ENCODE results near the gene SIM1.
A peak's percentile ranks its signal among the peaks of the same experiment; 100 is the strongest.

DNA sequence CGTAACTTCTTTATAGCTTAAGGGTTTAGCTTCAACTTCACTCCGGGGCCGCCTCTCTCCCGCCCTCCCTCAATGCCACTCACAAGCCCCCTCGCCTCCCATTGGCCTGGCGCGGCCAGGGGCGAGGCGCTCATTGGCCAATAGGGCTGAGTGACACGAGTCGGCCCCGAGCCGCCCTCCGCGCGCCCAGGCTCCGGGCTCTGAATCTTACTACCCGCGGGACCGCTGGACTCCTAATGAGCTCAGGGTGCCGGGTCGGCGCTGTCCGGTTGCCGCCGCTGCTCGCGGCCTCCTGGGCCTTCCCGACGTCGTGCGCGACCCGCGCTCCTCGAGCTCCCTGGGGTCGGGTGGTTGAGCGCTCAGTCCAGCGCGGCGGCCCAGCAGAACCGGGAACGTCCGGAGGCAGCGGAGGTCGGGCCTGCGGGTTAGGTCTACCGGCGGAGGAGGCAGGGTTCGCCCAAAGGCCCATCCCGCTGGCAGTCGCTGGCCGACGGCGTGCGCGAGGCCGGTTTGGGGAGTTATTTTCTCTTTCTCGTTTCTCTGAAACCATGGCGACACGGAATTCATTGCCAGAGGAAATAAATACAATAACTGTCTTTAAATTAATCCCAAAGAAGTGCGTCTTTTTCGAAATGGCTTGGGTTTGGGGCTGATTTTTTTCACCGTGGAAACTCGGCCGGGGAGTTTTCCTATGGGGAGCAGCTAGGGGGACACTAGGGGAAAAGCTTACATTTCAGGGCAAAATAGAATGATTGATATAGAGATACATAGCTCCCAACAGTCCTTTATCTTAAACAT is at the start of gene SIM1:
- TF ChIP-seq, protein P1, sequence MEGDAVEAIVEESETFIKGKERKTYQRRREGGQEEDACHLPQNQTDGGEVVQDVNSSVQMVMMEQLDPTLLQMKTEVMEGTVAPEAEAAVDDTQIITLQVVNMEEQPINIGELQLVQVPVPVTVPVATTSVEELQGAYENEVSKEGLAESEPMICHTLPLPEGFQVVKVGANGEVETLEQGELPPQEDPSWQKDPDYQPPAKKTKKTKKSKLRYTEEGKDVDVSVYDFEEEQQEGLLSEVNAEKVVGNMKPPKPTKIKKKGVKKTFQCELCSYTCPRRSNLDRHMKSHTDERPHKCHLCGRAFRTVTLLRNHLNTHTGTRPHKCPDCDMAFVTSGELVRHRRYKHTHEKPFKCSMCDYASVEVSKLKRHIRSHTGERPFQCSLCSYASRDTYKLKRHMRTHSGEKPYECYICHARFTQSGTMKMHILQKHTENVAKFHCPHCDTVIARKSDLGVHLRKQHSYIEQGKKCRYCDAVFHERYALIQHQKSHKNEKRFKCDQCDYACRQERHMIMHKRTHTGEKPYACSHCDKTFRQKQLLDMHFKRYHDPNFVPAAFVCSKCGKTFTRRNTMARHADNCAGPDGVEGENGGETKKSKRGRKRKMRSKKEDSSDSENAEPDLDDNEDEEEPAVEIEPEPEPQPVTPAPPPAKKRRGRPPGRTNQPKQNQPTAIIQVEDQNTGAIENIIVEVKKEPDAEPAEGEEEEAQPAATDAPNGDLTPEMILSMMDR (tag by site-specific recombination; IDR thresholded peaks at IDR 0.05), result peak; percentile 13; the same call in 1 of the 2 replicates
- no peak for TF ChIP-seq ZNF341 (tag by site-specific recombination; IDR thresholded peaks at IDR 0.05; ENCODE audit: low read depth)
- peak; percentile 70 for TF ChIP-seq KLF10 (tag by site-specific recombination; IDR thresholded peaks at IDR 0.05)
- TF ChIP-seq ZNF548 (tag by site-specific recombination; IDR thresholded peaks at IDR 0.05), result no peak
- TF ChIP-seq ZNF76 (tag by site-specific recombination; IDR thresholded peaks at IDR 0.05; ENCODE audit: borderline replicate concordance, low read depth), result no peak; the same call in 1 of the 2 replicates
- no peak for TF ChIP-seq ZNF274 (IDR thresholded peaks at IDR 0.05; ENCODE audit: low read length)
- no peak for TF ChIP-seq ZNF274 (tag by site-specific recombination; IDR thresholded peaks at IDR 0.05; ENCODE audit: borderline replicate concordance)
- no peak for TF ChIP-seq ZNF157 (tag by site-specific recombination; IDR thresholded peaks at IDR 0.05)
- no peak for TF ChIP-seq REPIN1 (tag by site-specific recombination; IDR thresholded peaks at IDR 0.05; ENCODE audit: low read depth)
- no peak for TF ChIP-seq ZNF558 (tag by site-specific recombination; IDR thresholded peaks at IDR 0.05)
- no peak for TF ChIP-seq ZNF785 (tag by site-specific recombination; IDR thresholded peaks at IDR 0.05)
- TF ChIP-seq, protein P2, sequence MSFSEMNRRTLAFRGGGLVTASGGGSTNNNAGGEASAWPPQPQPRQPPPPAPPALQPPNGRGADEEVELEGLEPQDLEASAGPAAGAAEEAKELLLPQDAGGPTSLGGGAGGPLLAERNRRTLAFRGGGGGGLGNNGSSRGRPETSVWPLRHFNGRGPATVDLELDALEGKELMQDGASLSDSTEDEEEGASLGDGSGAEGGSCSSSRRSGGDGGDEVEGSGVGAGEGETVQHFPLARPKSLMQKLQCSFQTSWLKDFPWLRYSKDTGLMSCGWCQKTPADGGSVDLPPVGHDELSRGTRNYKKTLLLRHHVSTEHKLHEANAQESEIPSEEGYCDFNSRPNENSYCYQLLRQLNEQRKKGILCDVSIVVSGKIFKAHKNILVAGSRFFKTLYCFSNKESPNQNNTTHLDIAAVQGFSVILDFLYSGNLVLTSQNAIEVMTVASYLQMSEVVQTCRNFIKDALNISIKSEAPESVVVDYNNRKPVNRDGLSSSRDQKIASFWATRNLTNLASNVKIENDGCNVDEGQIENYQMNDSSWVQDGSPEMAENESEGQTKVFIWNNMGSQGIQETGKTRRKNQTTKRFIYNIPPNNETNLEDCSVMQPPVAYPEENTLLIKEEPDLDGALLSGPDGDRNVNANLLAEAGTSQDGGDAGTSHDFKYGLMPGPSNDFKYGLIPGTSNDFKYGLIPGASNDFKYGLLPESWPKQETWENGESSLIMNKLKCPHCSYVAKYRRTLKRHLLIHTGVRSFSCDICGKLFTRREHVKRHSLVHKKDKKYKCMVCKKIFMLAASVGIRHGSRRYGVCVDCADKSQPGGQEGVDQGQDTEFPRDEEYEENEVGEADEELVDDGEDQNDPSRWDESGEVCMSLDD (tag by site-specific recombination; IDR thresholded peaks at IDR 0.05), result no peak
- no peak for TF ChIP-seq ZNF302 (tag by site-specific recombination; IDR thresholded peaks at IDR 0.05; ENCODE audit: low read depth)
- no peak for TF ChIP-seq YY1 (tag by site-specific recombination; IDR thresholded peaks at IDR 0.05)
- no peak for TF ChIP-seq ZBTB21 (tag by site-specific recombination; IDR thresholded peaks at IDR 0.05)

Data from HEK293 (cell line).